Measurements from ENCODE around the gene CCNL2.

CCNL2 gene

DNA sequence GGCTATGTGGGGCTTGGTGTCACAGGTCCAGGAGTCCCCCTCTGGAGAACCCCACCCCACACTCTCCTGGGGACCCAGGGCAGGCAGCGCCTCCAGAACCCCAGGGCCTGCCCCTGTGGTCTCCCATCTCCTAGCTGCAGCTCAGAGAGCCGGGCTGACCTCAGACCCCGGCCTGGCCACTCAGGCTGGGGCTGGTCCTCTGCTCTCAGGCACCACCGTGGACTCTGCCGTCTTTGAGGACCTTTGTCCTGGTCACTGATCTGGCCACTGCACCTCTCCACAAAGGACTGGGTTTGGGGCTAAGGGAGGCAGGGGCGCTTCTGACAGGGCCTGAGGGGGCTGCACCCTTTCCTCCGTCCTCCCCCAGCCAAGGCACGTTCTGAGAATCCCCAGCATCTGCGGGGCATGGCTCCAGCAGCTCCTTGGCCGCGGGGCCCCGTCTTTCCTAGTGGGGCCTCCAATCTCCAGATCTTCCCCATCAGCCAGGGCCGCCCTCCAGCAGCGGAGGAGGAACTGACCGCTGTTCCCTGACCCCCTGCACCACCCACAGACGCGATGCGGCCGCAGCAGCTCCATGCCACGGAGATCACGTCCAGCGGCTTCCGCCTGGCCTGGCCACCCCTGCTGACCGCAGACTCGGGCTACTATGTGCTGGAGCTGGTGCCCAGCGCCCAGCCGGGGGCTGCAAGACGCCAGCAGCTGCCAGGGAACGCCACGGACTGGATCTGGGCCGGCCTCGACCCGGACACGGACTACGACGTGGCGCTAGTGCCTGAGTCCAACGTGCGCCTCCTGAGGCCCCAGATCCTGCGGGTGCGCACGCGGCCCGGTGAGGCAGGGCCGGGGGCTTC, 39.6 kb upstream of the CCNL2 start:
- no peak for DNase-seq (ENCODE audit: low read depth, low spot score)
- H3K4me3 ChIP-seq (ENCODE audit: low read depth, low read length): no peak overlapping the region
- in situ Hi-C loops (cut with HindIII; ENCODE audit: low sequenced_read_pairs): no loop called here
- TF ChIP-seq, protein P1, sequence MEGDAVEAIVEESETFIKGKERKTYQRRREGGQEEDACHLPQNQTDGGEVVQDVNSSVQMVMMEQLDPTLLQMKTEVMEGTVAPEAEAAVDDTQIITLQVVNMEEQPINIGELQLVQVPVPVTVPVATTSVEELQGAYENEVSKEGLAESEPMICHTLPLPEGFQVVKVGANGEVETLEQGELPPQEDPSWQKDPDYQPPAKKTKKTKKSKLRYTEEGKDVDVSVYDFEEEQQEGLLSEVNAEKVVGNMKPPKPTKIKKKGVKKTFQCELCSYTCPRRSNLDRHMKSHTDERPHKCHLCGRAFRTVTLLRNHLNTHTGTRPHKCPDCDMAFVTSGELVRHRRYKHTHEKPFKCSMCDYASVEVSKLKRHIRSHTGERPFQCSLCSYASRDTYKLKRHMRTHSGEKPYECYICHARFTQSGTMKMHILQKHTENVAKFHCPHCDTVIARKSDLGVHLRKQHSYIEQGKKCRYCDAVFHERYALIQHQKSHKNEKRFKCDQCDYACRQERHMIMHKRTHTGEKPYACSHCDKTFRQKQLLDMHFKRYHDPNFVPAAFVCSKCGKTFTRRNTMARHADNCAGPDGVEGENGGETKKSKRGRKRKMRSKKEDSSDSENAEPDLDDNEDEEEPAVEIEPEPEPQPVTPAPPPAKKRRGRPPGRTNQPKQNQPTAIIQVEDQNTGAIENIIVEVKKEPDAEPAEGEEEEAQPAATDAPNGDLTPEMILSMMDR (IDR thresholded peaks at IDR 0.05; ENCODE audit: low read depth, low read length): no peak

DNA sequence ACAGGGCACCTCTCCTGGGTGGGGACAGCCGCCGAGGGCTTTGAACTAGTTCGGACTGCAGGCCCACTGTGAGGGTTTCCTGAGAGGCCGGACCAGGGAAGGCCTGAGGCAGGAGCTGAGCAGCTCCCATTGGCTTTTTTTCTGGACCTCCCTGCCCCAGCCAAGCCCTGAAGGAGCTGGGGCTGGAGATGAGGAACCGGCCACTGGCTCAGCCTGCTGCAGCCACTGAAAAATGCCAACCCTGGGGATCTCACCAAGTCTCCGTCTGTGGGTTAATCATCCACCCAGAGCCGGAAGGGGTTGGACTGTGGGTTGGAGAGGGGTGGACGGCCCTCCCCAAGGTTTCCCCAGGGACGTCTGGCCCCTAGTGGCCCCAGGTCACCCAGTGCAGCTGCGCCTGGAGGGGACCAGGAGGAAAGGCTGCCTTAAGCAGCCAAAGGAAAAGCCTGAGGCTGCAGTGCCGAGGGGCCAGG, 38.8 kb upstream of the CCNL2 start:
- no peak for DNase-seq (ENCODE audit: low read depth, low spot score)
- in situ Hi-C loops (cut with HindIII; ENCODE audit: low sequenced_read_pairs): no loop called here
- TF ChIP-seq, protein P1 (IDR thresholded peaks at IDR 0.05; ENCODE audit: low read depth, low read length): no peak
- no peak overlapping the region for H3K4me3 ChIP-seq (ENCODE audit: low read depth, low read length)

DNA sequence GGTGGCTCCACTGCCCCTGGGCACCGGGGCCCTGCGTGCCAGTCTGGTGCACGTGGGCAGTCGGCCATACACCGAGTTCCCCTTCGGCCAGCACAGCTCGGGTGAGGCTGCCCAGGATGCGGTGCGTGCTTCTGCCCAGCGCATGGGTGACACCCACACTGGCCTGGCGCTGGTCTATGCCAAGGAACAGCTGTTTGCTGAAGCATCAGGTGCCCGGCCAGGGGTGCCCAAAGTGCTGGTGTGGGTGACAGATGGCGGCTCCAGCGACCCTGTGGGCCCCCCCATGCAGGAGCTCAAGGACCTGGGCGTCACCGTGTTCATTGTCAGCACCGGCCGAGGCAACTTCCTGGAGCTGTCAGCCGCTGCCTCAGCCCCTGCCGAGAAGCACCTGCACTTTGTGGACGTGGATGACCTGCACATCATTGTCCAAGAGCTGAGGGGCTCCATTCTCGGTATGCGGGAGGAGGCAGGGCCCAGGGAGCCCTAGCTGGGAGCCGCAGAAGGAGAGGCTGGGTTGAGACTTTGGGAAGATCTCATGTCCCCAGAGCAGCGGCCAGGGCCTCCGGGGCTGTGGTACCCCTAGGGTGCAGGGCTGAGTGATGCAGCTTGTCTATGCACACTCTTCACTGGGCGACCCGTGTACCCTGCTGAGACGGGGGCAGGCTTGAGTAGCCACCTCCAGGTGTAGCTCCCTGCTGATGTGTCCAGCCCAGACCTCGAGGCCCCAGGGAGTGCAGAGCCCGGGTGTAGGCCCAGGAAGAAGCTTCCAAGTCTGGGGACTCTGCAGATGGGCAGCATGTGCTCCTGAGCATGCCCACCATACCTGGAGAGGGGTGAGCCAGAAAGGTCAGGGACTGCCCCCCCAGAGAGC, 38.1 kb upstream of the CCNL2 start:
- TF ChIP-seq, protein P1 (IDR thresholded peaks at IDR 0.05; ENCODE audit: low read depth, low read length): no peak
- DNase-seq (ENCODE audit: low read depth, low spot score): no peak
- in situ Hi-C loops (cut with HindIII; ENCODE audit: low sequenced_read_pairs): no loop called here
- H3K4me3 ChIP-seq (ENCODE audit: low read depth, low read length): no peak overlapping the region

DNA sequence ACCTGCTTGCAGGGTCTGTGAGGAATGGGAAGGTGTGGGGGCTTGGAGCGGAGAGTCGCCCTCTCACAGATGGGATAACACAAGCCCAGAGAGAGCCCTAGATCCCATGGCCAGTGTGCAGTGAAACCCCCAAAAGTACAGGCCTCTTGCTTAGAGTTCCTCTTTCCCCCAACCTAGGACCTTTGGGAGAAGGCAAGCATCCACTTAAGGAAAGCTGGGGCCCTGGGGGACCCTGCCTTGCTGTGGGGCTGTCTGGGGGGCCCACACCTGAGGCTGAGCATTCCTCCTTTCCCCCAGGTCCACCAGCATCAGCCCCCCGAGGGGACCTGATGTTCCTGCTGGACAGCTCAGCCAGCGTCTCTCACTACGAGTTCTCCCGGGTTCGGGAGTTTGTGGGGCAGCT, 37.5 kb upstream of the CCNL2 start:
- in situ Hi-C loops (cut with HindIII; ENCODE audit: low sequenced_read_pairs): no loop called here
- TF ChIP-seq, protein P1 (IDR thresholded peaks at IDR 0.05; ENCODE audit: low read depth, low read length): no peak
- no peak for DNase-seq (ENCODE audit: low read depth, low spot score)
- H3K4me3 ChIP-seq (ENCODE audit: low read depth, low read length): peak overlapping the region; percentile 53

DNA sequence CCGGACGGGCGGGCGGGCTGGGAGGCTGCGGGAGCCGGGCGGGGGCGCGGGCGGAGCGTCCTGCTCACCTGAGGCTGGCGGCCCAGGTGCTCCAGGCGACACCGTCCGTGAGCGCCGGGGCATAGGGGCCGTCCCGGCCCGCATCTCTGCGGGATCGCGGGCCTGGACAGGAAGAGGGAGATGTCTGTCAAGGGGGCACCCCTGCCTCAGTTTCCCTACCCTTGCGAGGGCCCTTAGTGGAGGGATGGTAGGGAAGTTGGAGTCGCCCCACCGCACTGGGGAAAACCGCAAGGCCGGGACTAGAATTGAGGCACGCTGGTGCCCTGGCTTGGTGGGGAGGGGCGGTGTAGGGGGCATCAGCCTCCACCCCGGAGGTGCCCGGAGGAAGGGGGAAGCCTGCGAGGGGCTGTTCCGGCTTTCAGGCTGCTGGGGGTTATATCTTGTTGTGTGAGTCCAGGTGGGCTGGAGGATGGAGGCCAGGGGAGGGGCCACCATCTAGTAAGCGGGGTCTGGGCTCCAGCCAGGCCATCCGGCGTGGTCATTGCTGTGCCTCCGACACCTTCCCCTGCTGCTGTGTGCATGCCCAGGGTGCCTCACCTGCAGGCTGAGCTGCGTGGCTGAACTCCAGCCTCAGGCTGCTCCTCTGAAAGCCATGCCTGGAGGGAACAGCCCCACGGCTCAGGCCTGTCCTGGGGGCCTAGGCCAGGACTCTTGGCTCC, 36.9 kb upstream of the CCNL2 start:
- TF ChIP-seq, protein P1 (IDR thresholded peaks at IDR 0.05; ENCODE audit: low read depth, low read length): no peak
- DNase-seq (ENCODE audit: low read depth, low spot score): no peak
- in situ Hi-C loops (cut with HindIII; ENCODE audit: low sequenced_read_pairs): no loop called here
- peak overlapping the region; percentile 53 for H3K4me3 ChIP-seq (ENCODE audit: low read depth, low read length)
